Mucosa of stomach (tissue), 1 donor: Measurements from ENCODE around the gene CXCL8.

ENCODE experiments used
- H3K27me3 ChIP-seq: one replicate; pipeline ENCODE4 v1.7.0; 2013; ENCODE audit warnings: mild to moderate bottlenecking, low read length; ENCODE audit not compliant: control insufficient read depth, insufficient read depth
- H3K36me3 ChIP-seq: one replicate; pipeline ENCODE4 v1.7.0; 2013; ENCODE audit warnings: low read length; ENCODE audit not compliant: control insufficient read depth, insufficient read depth
- H3K4me1 ChIP-seq: one replicate; pipeline ENCODE4 v1.7.0; 2013; ENCODE audit warnings: mild to moderate bottlenecking, low read length; ENCODE audit not compliant: control insufficient read depth, insufficient read depth
- H3K4me3 ChIP-seq: one replicate; pipeline ENCODE4 v1.7.0; 2013; ENCODE audit warnings: low read length
- H3K9ac ChIP-seq: one replicate; pipeline ENCODE4 v1.7.0; 2013; ENCODE audit warnings: mild to moderate bottlenecking, low read length, moderate library complexity
- H3K9me3 ChIP-seq: one replicate; pipeline ENCODE4 v1.7.0; 2013; ENCODE audit warnings: mild to moderate bottlenecking, low read length, moderate library complexity; ENCODE audit not compliant: control insufficient read depth
- donor health status: Pancreatic carcinoma.

CXCL8 gene

GRCh38 chr4:73780834-73781233 lies 40.5 kb downstream of the CXCL8 start:
- no peaks in the 10 kb centered on the region for H3K36me3 ChIP-seq
- no peaks in the 10 kb centered on the region for H3K9me3 ChIP-seq

DNA sequence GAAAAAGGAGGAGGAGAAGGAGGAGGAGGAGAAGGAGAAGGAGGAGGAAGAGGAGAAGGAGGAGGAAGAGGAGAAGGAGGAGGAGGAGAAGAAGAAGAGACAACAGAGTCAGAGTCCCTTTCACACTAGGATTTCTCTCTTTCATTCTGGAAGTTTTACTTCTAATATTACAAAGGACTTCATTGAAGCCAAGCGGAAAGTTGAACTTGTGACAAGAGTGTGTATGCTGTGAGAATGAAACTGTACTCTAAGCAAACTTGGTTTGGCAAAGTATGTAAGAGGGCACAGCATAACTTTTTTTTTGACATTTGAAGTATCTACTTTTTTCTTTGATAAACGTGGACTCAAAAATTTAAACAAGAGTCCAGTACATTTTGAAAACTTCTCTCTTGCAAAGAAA lies 48.0 kb downstream of the CXCL8 start:
- no peaks in the 10 kb centered on the region for H3K27me3 ChIP-seq
- H3K4me3 ChIP-seq = no peak overlapping the region
- no peak overlapping the region for H3K9ac ChIP-seq
- H3K9me3 ChIP-seq = no peaks in the 10 kb centered on the region
- no peaks in the 10 kb centered on the region for H3K4me1 ChIP-seq
- no peaks in the 10 kb centered on the region for H3K36me3 ChIP-seq

More at GRCh38 chr4:73780834-73781233, 40.5 kb downstream of the CXCL8 start:
- Histone ChIP-seq H3K4me1 (peaks cover 5% of the 10 kb centered on the region), H3K4me3 (no peak overlapping the region), H3K9ac (no peak overlapping the region), H3K27me3 (no peaks in the 10 kb centered on the region)
